ENCODE measurements around the gene RAX. TPM values are rescaled to one million over a fixed set of nuclear protein-coding genes. Genes with fewer than 3 reads are reported as not detected.

The RAX gene
- total RNA-seq, 1 donor from 2014 or later: not detected

DNA sequence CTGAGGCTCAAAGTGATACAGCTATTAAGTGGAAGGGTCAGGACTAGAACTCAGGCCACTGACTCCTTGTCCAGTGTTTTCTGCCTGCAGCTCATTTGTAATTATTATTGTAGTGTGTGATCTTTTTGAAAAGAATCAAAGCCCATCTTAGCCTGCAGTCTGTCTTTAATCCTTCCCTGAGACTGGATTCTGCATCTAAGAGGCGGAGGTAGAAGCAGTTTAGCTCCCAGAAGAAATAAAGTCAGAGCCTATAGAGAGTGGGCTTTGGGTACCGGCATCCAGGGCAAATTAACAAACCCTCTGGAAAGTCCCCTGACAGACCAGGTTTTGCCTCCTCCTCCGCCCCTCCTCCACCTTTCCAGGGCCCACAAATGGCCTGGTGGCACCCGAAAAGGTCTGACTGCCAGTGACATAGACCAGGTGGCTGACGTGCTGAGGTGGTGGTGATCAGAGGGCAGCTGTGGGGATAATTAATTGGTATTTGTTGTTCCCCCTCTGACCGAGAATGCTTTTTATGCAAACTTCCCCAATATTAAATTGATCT is 2.2 kb upstream of the RAX start:
- DNase-seq (ENCODE audit: low spot score): no peak
- intact Hi-C loops (cut with DNase I): no loop called here

DNA sequence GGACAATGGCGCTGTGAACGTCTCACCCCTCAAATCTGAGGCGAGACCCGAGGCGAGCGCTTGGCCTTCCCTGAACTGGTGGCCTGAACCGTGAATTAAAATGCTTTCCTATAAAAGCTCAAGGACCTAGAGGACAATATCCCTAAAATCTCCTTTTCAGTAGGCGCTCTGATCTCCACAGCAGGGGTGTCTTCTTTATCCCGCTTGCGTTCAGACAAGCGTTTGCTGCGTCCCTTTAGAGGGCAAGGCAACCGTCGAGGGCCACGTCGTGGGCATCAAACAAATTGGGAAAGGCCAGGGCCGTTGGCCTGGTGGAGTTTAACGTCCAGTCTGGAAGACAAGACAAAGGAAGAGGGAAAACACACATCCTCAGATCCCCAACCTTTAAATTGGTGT is 1.3 kb upstream of the RAX start:
- DNase-seq (ENCODE audit: low spot score): no peak
- intact Hi-C loops (cut with DNase I): no loop called here

DNA sequence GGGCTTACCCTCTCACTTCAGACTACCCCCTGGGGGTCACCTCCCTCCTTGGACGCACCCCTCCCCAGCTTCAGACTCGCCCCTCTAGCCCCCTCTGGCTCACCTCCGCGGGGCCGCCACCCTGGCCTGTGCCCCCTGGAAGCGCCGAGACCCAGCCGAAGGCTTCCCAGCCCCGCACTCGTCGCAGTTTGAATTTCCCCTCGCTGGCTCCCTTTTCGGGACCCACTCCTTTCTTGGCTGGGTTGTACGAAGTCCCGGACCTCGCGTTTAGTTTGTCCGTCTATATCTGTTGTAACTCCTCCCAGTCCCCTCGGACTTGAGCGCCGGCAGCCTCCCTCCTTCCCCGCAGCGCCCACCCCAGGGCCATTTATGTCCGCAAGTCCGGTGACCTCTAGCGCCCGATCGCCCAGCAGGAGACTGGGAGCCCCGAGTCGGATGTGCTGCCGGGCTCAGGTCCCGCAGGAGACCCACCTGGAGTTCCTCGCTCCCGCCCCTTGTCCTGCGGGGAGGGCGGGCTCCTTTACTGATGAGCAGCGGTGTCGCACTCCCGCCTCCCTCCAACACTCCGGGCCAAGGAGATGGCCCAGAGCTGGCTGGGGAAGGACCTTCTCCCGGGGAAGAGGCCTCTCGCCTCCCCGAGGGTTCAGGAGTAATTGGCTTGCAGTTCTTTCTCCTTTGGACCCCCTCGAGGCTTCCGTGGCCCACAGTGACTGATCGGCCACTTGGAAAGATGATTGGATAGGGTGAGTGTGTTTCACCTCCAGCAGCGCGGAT is 692 bp upstream of the RAX start:
- no peak for DNase-seq (ENCODE audit: low spot score)
- intact Hi-C loops (cut with DNase I): no loop called here

DNA sequence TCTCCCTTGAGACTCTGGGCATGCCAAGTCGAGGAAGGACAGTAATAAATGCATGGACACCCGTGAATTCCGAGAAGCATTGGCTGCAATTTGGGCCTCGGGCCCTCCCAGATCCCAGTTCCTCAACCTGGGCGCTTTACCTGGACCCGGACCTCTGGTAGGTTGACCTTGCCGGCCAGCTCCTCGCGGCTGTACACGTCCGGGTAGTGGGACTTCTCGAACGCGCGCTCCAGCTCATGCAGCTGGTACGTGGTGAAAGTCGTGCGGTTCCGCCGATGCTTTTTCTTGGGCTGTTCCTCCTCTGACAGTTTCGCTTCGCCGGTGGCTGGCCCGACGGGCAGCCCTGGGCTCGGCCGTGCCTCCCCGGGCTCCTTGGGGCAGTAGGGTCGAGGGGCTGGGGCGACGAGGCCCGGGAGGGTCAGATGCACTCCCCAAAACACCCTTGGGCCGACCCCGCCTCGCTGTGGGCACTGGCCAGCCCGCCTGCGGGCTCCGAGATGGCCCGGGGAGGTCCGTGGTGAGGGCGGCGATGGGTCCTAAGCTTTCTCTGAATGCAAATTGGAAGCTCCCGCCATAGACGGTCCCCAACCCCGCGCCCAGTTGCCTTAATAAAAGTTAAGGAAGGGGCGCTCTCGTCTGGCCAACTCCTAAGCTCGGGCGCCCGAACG is 899 bp downstream of the RAX start:
- DNase-seq (ENCODE audit: low spot score): no peak
- intact Hi-C loops (cut with DNase I): no loop called here

DNA sequence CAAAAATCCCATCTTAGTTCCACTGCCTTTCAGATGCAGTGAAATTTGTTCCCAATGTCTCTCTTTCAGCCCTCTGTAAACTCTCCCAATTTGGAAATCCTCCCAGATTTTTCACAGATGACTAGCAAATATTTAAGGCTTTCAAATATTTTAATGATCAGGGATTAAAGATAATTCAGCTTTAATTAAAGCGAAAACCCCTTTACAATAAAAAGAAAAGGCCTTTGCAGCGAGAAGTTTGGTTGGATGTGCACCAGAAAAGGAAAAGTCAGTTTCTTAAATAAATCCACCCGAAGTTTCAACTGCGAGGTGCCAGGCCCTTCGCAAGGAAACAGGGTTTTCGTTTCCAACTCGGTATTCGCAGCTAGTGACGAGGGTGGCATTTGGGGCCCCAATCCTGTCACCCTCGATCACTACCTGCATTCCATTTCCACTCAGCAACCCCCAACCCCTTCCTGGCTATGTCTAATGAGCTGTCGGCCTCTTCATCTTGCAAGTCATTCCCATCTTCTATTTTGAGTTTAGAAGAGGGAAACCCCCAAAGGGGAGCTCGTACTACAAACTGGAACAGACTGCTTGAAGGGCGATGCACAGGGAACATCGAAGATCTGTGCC is 1.5 kb downstream of the RAX start:
- intact Hi-C loops (cut with DNase I): no loop called here
- no peak for DNase-seq (ENCODE audit: low spot score)

DNA sequence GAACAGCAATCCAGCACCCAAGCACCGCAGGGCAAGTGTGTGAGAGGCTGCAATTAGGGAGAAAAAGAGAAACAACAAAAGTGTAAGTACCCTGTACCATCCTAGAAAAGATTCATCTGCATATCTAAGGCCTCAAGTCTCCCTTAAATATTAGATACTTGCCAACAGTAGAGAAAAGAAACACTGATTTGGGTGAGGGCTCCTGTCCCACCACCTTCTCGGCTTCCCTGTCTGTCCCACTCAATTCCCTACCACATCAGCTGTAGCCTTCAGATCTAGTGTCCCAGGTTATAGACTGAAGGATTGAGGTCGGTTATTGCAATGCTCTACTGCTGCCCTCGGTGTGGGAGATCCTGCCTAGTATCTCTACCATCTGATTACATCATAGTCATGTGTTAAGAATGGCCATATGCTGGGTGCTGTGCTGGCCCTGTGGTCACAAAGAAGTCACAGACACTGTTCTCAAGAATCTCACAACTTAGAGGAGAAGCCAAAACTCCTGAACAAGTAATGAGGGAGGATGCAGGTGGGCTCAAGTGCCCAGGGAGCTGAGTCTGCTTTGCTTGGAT is 2.5 kb downstream of the RAX start:
- DNase-seq (ENCODE audit: low spot score): no peak
- intact Hi-C loops (cut with DNase I): no loop called here

DNA sequence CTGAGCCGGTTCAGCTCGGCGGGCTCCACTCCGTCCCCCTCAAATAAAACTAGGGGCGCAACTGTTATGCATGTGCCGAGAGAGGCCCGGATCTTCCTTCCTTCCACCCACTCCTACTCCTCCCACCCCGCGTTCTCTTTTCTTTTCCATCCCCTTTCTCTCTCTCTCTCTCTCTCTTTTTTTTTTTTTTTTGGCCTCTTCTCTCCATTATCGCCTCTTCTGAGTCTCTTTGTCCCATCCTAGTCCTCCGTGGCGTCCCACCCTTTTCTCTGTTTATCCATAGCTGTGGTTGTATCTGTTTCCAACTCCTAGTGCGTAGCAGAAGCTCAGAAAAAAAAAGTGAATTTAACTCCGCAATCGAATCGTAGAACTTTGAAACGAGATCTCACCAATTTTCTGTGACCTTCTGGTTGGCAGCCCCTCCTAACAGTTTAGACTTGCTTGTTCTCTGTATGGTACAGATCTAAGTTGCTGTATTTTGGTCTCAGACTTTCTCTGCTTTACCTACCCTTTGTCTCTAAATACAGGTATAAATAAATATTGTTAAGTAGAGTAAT is 3.6 kb downstream of the RAX start:
- DNase-seq (ENCODE audit: low spot score): no peak
- intact Hi-C loops (cut with DNase I): no loop called here

DNA sequence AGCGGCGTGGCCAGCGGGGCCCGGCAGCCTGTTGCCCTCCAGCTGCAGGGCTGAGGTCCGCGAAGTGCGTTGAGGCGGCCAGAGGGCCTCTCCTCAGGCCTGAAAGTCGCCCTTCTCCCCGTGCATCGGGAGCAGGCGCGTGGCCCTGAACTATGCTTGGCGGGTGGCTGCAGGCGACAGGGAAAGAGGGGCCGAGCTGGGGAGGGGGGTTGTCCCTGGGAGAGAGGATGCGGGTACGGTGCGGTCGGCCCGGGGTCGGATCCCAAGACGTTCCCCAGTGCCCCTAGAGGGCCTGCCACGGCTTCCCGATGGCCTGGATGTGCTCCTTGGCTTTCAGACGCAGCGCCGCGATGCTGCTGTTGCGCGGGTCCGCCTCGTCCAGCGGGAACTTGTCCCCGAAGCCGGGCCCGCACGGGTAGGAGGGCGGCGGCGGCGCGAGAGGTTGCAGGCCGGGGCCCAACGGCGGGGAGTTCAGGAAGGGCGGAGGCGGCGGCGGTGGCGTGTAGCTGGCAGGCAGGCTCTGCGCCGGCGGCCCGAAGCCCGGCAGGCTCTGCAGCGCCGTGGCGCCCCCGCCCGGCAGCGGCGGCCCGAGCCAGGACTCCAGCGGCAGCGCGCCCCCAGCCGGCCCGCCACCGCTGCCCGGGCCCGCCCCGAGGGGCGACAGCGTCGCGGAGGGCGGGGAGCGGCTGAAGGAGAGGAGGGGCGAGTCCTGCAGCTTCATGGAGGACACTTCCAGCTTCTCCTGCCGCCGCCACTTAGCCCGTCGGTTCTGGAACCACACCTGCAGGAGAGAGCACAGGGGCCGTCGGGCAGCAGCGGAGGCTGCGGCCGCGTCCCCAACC is 4.3 kb downstream of the RAX start:
- intact Hi-C loops (cut with DNase I): no loop called here
- no peak for DNase-seq (ENCODE audit: low spot score)

DNA sequence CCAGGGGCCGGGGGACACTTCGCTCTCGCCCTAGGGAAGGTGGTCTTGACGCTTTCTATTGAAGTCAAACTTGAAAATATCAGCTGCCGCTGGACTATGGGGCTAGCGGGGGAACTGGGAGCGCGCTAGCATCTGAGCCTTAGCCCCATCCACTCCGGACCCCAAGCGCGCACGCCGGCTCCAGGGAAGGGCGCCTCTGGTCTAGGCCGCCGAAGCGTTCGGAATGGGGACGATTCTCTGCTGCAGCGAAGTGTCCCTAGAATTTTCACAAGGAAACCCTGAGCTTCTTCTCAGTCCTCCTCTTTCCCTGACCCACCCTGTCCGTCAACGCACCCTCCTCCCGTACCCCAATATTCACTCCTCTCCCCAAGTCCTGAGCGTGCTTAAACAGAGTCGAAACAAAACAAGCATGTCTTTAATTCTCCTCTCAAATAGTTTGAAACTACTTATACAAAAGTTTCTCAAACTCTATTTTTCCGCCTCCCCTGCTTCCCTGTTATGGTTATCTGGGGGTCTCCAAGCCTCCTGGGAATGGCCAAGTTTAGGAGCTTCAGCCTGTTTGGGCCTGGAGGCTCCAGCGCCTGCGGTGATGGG is 5.0 kb downstream of the RAX start:
- DNase-seq (ENCODE audit: low spot score): no peak
- intact Hi-C loops (cut with DNase I): no loop called here

DNA sequence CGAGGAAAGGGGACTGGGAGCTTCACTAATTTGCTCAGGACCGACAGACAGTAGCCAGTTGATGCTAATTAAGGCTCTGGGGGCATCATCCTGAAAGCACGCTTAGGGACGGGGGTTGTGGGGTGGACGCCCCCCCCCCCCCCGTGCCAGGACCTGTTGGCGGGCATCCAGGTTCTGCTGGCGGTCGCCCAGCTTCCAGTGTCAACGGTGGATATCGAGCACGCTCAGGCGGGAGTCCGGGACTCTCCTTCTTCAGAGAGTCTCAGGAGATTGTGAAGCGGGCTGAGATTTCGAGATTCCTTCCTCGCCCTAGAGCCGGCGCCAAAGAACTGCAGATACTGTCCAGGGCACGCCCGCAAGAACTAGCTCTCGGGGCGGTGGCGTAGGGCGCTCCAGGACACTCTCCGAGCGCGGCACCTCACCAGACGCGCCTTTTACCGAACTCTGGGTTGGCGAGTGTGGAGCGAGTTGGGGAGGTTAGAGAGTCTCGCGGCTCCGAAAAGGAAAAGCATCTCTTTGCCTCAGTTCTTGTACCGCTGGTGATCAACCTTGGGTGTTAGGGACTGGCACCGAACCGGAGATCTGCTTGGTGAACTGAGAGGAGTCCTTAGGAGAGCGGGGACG is 5.6 kb downstream of the RAX start:
- DNase-seq (ENCODE audit: low spot score): no peak
- intact Hi-C loops (cut with DNase I): no loop called here

DNA sequence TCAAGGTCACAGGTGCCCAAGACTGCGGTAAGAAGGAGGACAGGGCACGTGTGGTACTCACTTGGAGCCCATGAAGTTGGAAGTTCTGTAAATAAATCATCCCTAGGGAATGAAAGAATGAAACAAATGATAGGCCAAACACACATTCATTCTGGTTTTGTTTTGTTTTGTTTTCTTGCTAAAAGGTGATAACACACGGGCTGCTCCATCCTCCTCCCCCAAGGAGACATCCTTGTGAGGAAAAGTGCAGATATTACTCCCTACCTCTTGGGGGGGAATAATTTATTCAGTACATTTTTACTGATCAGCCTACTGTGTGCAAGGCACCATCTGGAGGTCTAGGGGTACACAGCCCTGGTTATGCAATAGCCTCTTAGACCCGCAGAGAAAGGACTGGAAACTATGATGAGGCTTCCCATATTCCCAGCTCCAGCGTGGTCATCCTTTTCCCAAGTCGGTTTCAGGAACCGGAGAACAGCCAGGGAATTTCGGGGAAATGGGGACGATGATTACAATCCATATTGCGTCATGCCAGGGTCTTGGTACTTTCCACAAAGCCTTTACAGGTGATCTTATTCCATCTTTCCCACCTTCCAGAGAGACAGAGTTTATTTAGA is 6.3 kb downstream of the RAX start:
- DNase-seq (ENCODE audit: low spot score): no peak
- intact Hi-C loops (cut with DNase I): no loop called here

DNA sequence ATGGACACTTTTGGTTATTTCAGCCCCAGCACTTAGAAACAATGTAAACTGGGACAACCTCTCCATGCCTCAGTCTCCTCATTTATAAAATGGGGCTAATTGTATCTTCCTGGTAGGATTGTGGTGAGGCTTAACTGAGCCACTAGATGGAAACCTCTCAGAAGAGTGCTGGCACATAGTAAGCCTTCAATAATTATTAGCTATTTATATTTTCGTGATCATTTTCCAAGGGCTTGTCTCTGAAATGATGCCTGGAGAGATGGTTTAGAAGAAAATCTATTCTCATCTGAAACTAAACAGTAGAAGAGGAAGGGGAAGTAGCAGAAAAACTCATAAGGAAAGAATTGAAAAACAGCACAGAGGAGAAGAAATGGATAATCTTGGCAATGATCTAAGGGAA is 6.8 kb downstream of the RAX start:
- intact Hi-C loops (cut with DNase I): no loop called here
- DNase-seq (ENCODE audit: low spot score): no peak

DNA sequence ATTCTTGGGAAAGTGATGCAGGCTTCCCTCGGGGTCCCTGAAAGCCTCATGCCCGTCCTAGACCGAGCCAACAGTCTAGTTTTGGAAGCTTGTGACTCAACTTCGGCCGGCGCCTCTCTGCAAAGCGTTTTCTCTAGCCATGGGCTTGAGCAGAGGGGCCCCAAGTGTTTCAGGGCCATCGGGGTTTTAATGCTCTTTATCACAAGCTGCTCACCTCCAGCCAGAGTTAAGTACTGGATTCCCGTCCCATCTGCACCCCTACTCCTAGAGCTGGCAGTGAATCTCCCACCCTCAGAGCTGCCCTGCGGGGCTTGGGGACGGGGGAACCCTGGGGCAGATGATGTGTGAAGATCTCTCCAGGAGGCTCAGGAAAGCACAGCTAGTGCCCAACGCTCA is 7.3 kb downstream of the RAX start:
- intact Hi-C loops (cut with DNase I): no loop called here
- DNase-seq (ENCODE audit: low spot score): no peak

DNA sequence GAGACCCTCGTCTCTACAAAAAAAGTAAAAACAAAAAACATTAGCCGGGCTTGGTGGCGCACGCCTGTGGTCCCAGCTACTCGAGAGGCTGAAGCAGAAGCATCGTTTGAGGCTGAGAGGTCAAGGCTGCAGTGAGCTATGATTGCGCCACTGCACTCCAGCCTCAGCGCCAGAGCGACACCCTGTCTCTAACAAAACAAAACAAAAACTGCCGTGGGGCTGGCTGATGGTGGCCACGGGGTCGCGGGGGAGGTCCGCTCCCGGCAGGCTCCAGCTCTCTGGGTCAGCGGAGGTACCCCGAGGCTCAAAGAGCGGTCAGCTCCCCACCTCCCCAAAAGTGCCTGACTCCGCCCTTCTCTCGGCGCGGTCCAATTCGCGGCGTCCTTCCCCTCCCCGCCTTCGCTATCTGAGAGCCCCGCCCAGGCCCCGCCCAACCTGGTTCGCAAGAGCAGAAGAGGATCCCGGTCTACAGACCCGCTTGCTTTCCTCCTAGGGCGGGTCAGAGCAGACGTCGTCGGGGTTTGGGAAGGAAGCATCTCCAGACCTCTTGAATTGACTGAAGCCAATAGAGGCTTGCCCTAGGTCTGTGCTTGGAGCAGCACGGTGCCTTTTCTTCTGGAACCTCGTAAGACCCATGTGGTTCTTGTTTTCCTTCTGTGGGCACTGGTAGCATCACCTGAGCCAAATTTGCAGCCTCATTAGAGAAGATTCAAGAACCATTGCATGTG is 7.8 kb downstream of the RAX start:
- intact Hi-C loops (cut with DNase I): no loop called here
- DNase-seq (ENCODE audit: low spot score): no peak

DNA sequence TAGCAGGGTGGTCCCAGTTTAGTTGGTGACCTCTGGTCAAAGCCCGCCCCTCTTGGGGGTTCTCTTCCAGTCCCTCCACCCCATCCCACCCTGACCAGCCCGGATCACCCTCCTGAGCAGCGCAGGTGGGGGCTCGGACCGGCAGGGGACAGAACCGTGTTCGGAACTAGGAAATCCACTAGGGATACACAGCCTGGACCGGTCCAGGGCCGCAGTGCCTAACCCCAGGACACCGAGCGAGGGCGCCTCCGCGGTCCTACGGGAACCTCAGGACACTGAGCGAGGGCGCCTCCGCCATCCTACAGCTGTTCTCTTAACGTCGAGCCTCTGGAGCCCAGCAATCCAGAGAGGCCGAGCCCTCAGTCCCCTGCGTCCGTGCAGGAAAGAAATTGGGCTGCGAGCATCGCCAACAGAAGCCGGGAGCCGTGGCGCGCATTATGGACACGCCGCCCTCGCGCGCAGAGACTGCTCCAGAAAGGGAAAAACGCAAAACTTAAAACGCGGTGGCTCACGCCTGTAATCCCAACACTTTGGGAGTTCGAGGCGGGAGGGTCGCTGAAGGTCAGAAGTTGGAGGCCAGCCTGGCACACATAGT is 8.5 kb downstream of the RAX start:
- intact Hi-C loops (cut with DNase I): no loop called here
- no peak for DNase-seq (ENCODE audit: low spot score)

DNA sequence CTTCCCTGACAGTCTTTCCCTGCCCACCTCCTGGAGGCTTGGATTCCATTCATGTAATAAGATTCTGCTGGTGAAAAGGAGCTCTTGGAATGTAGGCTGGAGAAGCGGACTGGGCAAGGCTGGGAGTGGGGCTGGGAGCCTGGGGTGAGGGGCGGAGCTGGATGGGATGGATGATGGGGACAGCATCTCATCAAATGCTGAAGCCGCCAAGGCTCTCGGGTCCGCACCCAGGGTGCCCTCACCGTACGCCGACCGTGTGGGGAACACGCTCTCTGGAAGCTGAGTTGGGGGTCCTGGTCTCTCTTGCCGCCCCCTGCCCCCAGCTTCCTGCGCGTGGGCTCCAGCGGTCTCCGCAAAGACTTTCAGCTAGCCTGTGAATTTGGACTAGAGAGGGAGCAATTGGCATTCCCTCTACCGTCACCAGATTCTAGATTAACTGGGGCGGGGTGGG is 9.1 kb downstream of the RAX start:
- intact Hi-C loops (cut with DNase I): no loop called here
- no peak for DNase-seq (ENCODE audit: low spot score)

DNA sequence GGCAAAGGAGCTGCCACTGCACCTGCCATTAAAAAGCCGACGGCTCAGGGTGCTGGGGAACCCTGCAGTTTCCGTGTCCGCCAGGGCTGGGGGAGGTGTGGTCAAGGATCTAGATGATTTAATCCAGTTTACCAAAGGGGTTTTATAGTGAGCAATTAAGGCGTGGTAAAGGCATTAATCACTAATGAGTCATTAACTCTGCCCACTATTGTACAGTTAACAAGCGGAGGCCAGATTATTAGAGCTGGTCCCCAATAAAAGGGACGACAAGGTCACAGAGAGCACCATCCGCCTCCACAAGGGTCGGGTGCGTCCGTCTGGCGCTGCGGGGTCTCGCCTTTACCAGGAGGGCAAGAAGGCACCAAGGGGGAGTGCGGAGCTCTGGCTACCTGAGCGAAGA is 9.6 kb downstream of the RAX start:
- no peak for DNase-seq (ENCODE audit: low spot score)
- intact Hi-C loops (cut with DNase I): no loop called here

Measured in cardiac septum (tissue), 1 donor.